Smooth muscle cell (in vitro differentiated cells): ENCODE results near the gene MLLT3. TPM values are rescaled to one million over a fixed set of nuclear protein-coding genes. Genes with fewer than 3 reads are reported as not detected.

Experiments used
- DNase-seq: peaks from one replicate; lab custom pipeline; 2025; ENCODE audit not compliant: unreplicated experiment; lab: John Stamatoyannopoulos, UW
- H2AFZ ChIP-seq: fragments of 200-600 bp; sonication (generic); 2 replicates; pipeline ENCODE4 v1.6.0; 2016; ENCODE audit warnings: antibody characterized with exemption, low read depth, mild to moderate bottlenecking
- H3F3A ChIP-seq: fragments of 200-600 bp; sonication (generic); 2 replicates; pipeline ENCODE4 v1.6.0; 2017; ENCODE audit warnings: antibody characterized with exemption, low read depth
- H3K27ac ChIP-seq: fragments of 200-600 bp; sonication (generic); 2 replicates; pipeline ENCODE4 v1.5.1; 2016; ENCODE audit warnings: low read depth, mild to moderate bottlenecking
- H3K27me3 ChIP-seq: fragments of 200-600 bp; sonication (generic); 2 replicates; pipeline ENCODE4 v1.6.1; 2016; ENCODE audit warnings: low read depth, mild to moderate bottlenecking
- H3K36me3 ChIP-seq: fragments of 200-600 bp; sonication (generic); 2 replicates; pipeline ENCODE4 v1.5.1; 2016; ENCODE audit warnings: low read depth
- H3K4me1 ChIP-seq: fragments of 200-600 bp; sonication (generic); 2 replicates; pipeline ENCODE4 v1.5.1; 2016; ENCODE audit warnings: low read depth
- H3K4me2 ChIP-seq: fragments of 200-600 bp; sonication (generic); 2 replicates; pipeline ENCODE4 v1.6.0; 2016; ENCODE audit warnings: mild to moderate bottlenecking
- H3K4me3 ChIP-seq: fragments of 200-600 bp; sonication (generic); 2 replicates; pipeline ENCODE4 v1.5.1; 2016; ENCODE audit warnings: mild to moderate bottlenecking
- H3K79me2 ChIP-seq: fragments of 200-600 bp; sonication (generic); 2 replicates; pipeline ENCODE4 v1.6.0; 2016; ENCODE audit warnings: low read depth, mild to moderate bottlenecking
- H3K9ac ChIP-seq: fragments of 200-600 bp; sonication (generic); 2 replicates; pipeline ENCODE4 v1.6.0; 2016; ENCODE audit warnings: low read depth
- H3K9me3 ChIP-seq: fragments of 200-600 bp; sonication (generic); replicated peaks from 2 replicates; pipeline ENCODE4 v1.5.1; 2016; ENCODE audit warnings: low read depth
- H4K20me1 ChIP-seq: fragments of 200-600 bp; sonication (generic); 2 replicates; pipeline ENCODE4 v1.6.0; 2016; ENCODE audit warnings: low read depth
- WGBS: methylation state at CpG from one replicate; pipeline ENCODE4 v1.1.7; 2016; ENCODE audit warnings: low lambda C conversion rate; 5-methylcytosine and 5-hydroxymethylcytosine counted together
- polyA plus RNA-seq: library from polyadenylated mRNA; unstranded; fragments of >200 nt; fragmentation: Nextera tagmentation; extraction: Ambion mirVana; gene quantifications from 2 replicates; pipeline ENCODE4 v1.2.1, GENCODE V29; 2016
- total RNA-seq: library from RNA; depleted of rRNA; stranded (reverse); fragments of >200 nt; gene quantifications from 2 replicates; pipeline ENCODE4 v1.2.3, GENCODE V29; 2014
- TF ChIP-seq, protein P1 (sequence below): fragments of 200-600 bp; sonication (generic); IDR thresholded peaks from 2 replicates; pipeline ENCODE4 v1.5.1; 2017; ENCODE audit warnings: borderline replicate concordance, mild to moderate bottlenecking, antibody characterized with exemption; ENCODE audit not compliant: insufficient read depth, poor library complexity, severe bottlenecking

The MLLT3 gene
- total and polyA plus RNA-seq, 2 experiments from 2014 or later: 21.9 to 29.9 TPM

DNA sequence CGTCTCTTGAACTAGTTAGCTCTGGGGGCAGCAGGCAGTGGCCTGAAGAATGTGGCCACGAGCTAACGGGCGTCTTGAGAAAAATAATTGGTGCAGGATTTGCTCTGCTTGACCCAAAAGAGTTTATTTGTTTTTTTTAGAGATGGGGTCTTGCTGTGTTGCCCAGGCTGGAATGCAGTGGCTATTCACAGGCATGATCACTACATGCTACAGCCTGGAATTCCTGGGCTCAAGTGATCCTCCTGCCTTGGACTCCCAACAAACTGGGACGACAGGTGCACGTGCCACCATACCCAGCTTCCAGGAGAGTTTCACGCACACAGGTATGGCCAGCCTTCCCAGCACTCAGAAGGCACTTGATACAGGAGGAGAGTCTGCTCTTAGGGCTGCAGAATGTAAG lies 203.8 kb downstream of the MLLT3 start:
- DNase-seq: no peak
- Histone ChIP-seq H3K9me3 (no peaks in the 10 kb centered on the region), H2AFZ (no peak overlapping the region), H3K27ac (no peak overlapping the region), H3K4me1 (no peaks in the 10 kb centered on the region), H3K27me3 (no peaks in the 10 kb centered on the region), H3F3A (no peaks in the 10 kb centered on the region), H3K79me2 (peaks cover 75% of the 10 kb centered on the region), H3K9ac (no peak overlapping the region), H4K20me1 (peaks cover 62% of the 10 kb centered on the region), H3K36me3 (no peaks in the 10 kb centered on the region), H3K4me2 (no peak overlapping the region), H3K4me3 (no peak overlapping the region)
- 92% methylated on average over 7 of the region's 7 CpGs for WGBS
- TF ChIP-seq, protein P1, sequence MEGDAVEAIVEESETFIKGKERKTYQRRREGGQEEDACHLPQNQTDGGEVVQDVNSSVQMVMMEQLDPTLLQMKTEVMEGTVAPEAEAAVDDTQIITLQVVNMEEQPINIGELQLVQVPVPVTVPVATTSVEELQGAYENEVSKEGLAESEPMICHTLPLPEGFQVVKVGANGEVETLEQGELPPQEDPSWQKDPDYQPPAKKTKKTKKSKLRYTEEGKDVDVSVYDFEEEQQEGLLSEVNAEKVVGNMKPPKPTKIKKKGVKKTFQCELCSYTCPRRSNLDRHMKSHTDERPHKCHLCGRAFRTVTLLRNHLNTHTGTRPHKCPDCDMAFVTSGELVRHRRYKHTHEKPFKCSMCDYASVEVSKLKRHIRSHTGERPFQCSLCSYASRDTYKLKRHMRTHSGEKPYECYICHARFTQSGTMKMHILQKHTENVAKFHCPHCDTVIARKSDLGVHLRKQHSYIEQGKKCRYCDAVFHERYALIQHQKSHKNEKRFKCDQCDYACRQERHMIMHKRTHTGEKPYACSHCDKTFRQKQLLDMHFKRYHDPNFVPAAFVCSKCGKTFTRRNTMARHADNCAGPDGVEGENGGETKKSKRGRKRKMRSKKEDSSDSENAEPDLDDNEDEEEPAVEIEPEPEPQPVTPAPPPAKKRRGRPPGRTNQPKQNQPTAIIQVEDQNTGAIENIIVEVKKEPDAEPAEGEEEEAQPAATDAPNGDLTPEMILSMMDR: no peak

DNA sequence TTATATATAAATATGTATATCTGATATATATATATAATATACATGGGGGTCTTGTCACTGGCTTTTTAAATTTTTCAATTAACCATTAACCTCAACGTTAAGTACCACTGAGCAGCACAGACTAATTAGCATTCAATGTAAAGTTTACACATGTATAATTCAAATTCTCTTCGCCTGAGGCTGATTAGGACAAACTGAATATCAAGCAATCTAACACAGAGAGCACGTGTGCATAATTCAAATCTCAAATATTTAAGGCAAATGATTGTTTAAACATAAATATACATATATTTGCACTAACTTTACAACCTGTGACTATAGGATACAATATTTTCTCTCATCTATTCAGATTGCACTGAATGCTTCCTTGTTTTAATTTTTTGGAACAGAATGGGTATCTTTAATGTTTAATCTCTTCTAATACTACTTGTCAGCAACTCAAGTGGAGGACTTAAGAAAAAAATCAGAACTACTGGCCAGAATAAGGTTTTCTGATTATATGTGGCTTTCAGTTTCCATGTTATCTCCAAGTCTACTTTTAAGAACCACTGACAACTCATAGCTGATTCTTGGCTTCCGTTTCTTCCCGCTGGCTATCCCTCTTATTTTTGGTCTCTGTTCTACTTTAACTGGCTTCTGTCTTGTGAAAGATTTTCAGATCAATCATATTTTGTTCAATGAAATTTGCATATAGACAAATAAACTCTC lies 204.8 kb downstream of the MLLT3 start:
- H3K27me3 ChIP-seq: no peaks in the 10 kb centered on the region
- no peaks in the 10 kb centered on the region for H3K4me1 ChIP-seq
- H3K36me3 ChIP-seq: no peaks in the 10 kb centered on the region
- no peak overlapping the region for H3K9ac ChIP-seq
- no peak overlapping the region for H2AFZ ChIP-seq
- H3K4me2 ChIP-seq: peak overlapping the region; percentile 0
- H3K9me3 ChIP-seq: no peaks in the 10 kb centered on the region
- no peak overlapping the region for H3K27ac ChIP-seq
- WGBS: 57% methylated on average over 5 of the region's 5 CpGs
- DNase-seq: no peak
- H3K4me3 ChIP-seq: no peak overlapping the region
- TF ChIP-seq, protein P1: no peak
- H3K79me2 ChIP-seq: peaks cover 75% of the 10 kb centered on the region
- peaks cover 56% of the 10 kb centered on the region for H4K20me1 ChIP-seq
- no peaks in the 10 kb centered on the region for H3F3A ChIP-seq

DNA sequence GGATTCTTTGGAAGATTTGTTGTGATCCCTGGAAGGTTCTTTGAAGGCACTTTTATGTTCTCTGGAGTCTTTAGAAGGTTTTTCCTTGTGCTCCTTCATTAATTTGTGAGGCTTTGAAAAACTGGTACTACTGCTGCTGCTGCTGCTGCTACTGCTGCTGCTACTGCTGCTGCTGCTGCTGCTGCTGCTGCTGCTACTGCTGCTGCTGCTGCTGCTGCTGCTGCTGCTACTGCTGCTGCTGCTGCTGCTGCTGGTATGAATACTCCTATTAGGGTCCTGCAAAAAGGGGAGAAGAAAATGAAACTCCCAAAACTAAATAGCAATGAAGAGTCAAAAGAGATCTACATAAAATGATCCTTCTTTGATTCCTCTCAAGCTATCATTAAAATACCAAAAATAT lies 208.1 kb downstream of the MLLT3 start:
- H3K4me2 ChIP-seq: no peak overlapping the region

More for the DNA sequence above, 208.1 kb downstream of the MLLT3 start:
- TF ChIP-seq, protein P1: no peak
- peaks cover 67% of the 10 kb centered on the region for H3K79me2 ChIP-seq
- no peaks in the 10 kb centered on the region for H3K36me3 ChIP-seq
- H3F3A ChIP-seq: no peaks in the 10 kb centered on the region
- peaks cover 41% of the 10 kb centered on the region for H4K20me1 ChIP-seq
- no peaks in the 10 kb centered on the region for H3K27me3 ChIP-seq
- peaks cover 1% of the 10 kb centered on the region for H3K4me1 ChIP-seq
- H3K9me3 ChIP-seq: no peaks in the 10 kb centered on the region
- no peak overlapping the region for H3K27ac ChIP-seq
- H3K4me3 ChIP-seq: no peak overlapping the region
- no peak overlapping the region for H2AFZ ChIP-seq
- H3K9ac ChIP-seq: no peak overlapping the region
- DNase-seq: no peak
